NCI-H1417 treated with DMSO at 0.1 percent for 48 hours (cell line): ENCODE results near the gene GRIP2.

Experiments used
- DNase-seq: peaks from one replicate; lab custom pipeline; 2025; lab: John Stamatoyannopoulos, UW

Gene GRIP2

GRCh38 chr3:14505803-14506500, 34.2 kb downstream of the GRIP2 start:
- DNase-seq: no peak

- no peak for DNase-seq
Measured at GRCh38 chr3:14505001-14505802, 34.9 kb downstream of the GRIP2 start.

DNA sequence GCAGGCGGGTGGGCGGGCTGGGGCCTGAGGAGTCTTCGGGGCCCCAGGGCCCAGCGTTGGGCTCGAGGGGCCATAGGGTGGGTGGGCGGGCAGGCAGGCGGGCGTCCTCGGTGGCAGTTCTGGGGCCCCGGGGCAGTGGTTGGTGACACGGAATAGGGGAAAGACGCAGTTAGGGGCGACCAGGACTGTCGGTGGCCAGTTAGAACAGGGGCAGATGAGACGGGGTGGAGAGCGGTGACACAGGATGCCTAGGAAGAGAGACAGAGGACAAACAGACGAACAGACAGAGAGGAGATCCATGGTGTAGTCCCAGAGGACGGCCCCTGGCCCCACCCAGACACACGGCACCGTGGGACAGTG, 36.5 kb downstream of the GRIP2 start:
- DNase-seq: no peak

DNA sequence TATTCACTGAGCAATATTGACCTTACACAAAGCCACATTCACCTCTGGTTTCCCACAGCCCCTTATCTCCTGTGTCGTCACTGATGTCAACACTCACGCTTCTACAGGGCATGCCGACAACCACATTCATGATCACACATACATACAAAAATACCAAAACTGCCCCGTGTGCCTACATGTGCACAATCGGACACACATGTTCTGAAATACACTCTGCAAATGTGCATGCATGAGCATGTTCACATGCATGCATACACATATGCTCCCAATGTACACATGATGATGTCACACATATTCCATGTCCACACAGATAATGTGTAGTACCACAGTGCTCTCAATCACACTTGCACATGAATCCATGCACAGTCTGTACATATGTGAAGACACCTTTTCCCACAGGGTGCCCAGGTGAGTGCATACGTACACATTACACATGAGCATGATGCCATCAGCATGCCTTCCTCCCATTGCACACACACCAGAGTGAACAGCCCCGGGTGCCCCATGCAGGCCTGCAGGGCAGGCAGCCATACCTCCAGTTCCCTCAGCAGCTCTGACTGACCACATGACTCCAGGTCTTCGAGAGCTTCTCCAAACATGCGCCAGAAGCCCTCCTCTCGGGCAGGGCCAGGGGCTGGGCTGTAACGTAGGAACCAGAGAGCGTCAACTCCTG, 37.0 kb downstream of the GRIP2 start:
- DNase-seq: no peak

GRCh38 chr3:14502472-14502871, 37.7 kb downstream of the GRIP2 start:
- no peak for DNase-seq

DNA sequence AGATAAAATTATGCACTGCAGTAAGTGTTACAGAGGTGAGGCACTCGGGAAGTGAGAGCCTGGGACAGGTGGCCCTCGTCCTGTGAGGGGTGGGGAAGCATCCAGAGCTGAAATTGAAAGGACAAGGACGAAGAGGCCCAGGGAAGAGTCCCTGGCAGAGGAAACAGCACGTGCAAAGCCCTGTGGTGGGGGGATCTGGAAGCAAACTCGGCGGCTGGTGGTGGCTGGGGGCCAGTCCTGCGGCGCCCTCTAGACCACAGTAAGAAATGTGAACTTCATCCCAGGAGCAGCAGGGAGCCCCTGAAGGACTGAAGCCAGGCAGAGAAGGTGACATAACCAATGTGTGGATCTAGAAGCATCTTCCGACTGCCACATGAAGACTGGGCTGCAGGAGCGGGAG, 42.8 kb downstream of the GRIP2 start:
- no peak for DNase-seq

GRCh38 chr3:14496351-14496750, 43.8 kb downstream of the GRIP2 start:
- no peak for DNase-seq

DNA sequence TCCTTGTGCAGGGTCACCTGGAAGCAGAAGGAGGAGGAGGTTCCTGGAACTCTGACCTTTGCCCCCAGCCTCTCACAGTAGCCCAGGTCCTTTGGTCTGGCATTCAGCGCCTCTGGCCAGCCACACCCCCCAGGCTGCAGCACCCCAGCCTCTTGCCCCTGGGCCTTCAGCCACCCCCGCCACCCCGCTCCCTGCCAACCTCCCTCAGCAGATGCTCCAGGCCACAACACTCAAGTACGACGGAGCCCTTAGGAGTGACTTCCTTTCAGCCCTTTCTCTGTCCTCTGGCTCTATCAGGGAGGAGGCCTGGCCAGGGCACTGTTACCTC, 45.2 kb downstream of the GRIP2 start:
- no peak for DNase-seq

DNA sequence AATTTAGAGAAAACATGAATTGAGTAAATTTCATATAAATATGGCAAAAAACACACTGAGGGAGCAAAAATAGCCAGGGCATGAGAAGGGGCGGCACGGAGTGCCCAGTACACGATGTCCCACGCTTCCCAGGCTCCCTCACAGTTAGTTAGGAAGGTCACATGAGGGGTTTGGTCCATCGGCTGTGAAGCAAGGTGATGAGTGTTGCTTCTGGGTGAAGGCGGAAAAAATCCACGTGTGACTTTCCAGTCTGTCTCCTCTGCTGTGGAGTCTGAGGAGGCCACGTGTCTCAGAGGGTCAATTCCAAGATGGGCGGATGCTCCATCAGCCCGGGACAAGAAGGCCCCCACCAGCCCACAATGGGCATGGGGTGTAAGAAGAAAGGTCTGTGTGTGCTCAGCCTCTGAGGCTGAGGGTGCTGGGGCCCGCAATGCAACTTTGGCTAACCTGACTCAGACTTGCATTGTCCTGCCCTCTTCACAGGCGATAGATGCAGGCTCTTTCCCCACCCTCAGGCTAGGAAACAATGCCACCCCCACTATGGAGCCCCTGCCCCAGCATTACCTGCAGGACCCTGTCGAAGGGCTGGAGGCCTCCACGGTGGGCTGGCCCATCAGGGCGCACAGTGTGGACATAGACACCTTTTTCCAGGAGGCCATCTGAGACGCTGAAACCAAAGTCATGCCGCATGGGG, 45.7 kb downstream of the GRIP2 start:
- no peak for DNase-seq

- DNase-seq: no peak
Measured at GRCh38 chr3:14492948-14493881, 46.9 kb downstream of the GRIP2 start.

- DNase-seq: no peak
Measured at GRCh38 chr3:14491396-14492190, 48.5 kb downstream of the GRIP2 start.

DNA sequence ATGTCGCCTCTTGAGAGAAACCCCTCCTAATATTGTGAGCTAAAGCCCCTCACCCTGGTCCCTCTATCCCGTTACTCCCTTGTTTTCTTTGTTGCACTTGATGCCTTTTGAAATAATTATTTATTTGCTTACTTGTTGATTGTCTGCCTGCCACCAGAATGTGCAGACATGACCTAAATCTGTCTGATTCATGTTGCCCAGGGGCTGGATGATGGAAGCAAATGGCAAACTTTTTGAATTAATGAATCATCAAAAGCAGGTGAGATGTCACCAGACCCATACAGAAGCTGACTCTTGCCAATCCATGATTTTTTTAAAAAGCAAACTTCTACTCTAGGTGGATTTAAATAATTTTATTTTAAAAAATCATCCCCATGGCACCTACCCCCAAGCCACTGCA, 49.3 kb downstream of the GRIP2 start:
- DNase-seq: no peak

GRCh38 chr3:14490255-14490654, 49.9 kb downstream of the GRIP2 start:
- DNase-seq: no peak

GRCh38 chr3:14489641-14490040, 50.5 kb downstream of the GRIP2 start:
- no peak for DNase-seq

- no peak for DNase-seq
Measured at GRCh38 chr3:14488286-14489041, 51.7 kb downstream of the GRIP2 start.

GRCh38 chr3:14487821-14488220, 52.3 kb downstream of the GRIP2 start:
- no peak for DNase-seq

DNA sequence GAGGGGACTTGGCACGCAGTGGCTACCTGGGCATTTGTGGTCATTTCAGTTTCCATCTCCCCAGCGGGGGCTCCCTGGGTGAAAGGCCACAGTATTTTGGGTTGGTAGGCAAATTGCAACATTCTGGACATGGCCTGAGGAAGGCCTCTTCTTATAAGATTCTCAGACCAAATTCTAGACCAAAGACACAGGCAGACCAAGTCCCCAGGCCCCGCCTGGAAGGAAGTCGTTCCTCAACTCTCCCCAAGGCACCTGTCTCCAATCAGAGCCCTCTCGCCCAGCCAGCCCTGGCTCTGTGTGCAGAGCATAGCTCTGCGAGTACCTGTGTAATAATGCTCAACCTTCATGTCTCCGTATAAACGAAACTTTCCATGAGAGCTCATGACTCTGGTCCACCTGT, 53.1 kb downstream of the GRIP2 start:
- no peak for DNase-seq

DNA sequence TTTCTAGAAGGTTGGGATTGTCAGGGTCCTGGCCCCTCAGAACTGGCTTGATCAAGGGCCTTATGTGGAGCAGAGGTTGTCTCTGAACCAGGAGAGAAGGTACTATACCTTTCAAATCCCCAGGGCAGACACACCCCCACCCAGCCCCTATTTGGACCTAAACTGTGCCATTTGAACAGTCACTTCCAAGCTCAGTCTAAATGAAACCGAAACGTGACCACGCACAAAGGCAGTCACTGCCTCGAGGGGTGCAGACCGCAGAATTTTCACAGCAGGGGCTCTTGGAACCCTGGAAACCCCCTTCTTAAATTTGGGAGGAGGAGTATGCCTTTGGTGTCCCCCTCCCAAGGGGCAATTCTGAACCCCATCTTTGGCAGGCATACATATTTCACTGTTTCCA, 53.7 kb downstream of the GRIP2 start:
- DNase-seq: no peak

- no peak for DNase-seq
Measured at GRCh38 chr3:14485981-14486380, 54.2 kb downstream of the GRIP2 start.

- no peak for DNase-seq
Measured at GRCh38 chr3:14484741-14485140, 55.4 kb downstream of the GRIP2 start.
